HepG2 (cell line): ENCODE data around the gene ANKRD11. TPM values are rescaled to one million over a fixed set of nuclear protein-coding genes. Genes with fewer than 3 reads are reported as not detected.

Source experiments
- ATAC-seq: fragments of 200-7000 bp; cut with Tn5 transposase; 3 replicates; pipeline ENCODE4 v1.9.1; 2020; ENCODE audit warnings: mild to moderate bottlenecking, moderate library complexity
- BruUV-seq: library from RNA; stranded (reverse); fragments of 400-500 nt; replicated peaks from 2 replicates; lab custom pipeline; 2021; lab: Mats Ljungman, UMichigan
- CTCF ChIA-PET: fragments of 300-600 bp; formaldehyde crosslinking; extraction: SDS; loops from one replicate; lab custom pipeline; 2021; ENCODE audit warnings: low total read pairs, inconsistent platforms, low intra/inter-chr PET ratio; lab: Yijun Ruan, JAX
- POLR2A ChIA-PET: fragments of 350-600 bp; sonication (Branson Sonifier 250); formaldehyde crosslinking; loops from one replicate; lab custom pipeline; 2020; ENCODE audit warnings: antibody characterized with exemption, inconsistent platforms; lab: Yijun Ruan, JAX
- DNase-seq: peaks from one replicate; pipeline ENCODE4 v3.0.0-alpha.2; 2015; ENCODE audit warnings: low spot score
- FAIRE-seq: peaks from 3 replicates; lab custom pipeline; 2011; peaks lifted over from hg19 to GRCh38; lab: Jason Lieb, UNC
- H2AFZ ChIP-seq: one replicate; pipeline ENCODE4 v1.6.1; 2011; ENCODE audit warnings: low read length, inconsistent platforms
- H3K27ac ChIP-seq: fragments of 300-600 bp; 3 replicates; pipeline ENCODE4 v1.8.0; 2011; ENCODE audit warnings: mixed run types, mild to moderate bottlenecking, mixed read lengths, low read length, inconsistent platforms; ENCODE audit not compliant: insufficient read depth; ENCODE audit errors: extremely low read length
- H3K27me3 ChIP-seq, 2 experiments: fragments of 200-600 bp in 1 of 2; 2 replicates in 1 of 2; 3 replicates in 1 of 2; pipeline versions ENCODE4 v1.6.0 to v1.8.0; 2011; ENCODE audit warnings: low read length in 2 of 2, mild to moderate bottlenecking in 2 of 2, moderate library complexity in 2 of 2, inconsistent platforms in 1 of 2; ENCODE audit not compliant: insufficient read depth in 2 of 2, control insufficient read depth in 1 of 2
- H3K36me3 ChIP-seq, 2 experiments: fragments of 200-600 bp in 1 of 2; replicated peaks in 1 of 2; 2 replicates in 1 of 2; 3 replicates in 1 of 2; pipeline versions ENCODE4 v1.5.1 to v1.8.0; 2011; ENCODE audit warnings: low read length in 2 of 2, inconsistent platforms in 1 of 2; ENCODE audit not compliant: insufficient read depth in 2 of 2, control insufficient read depth in 1 of 2
- H3K4me1 ChIP-seq: 2 replicates; pipeline ENCODE4 v1.5.1; 2012; ENCODE audit warnings: low read length, inconsistent platforms; ENCODE audit not compliant: insufficient read depth
- H3K4me2 ChIP-seq: 2 replicates; pipeline ENCODE4 v1.6.0; 2011; ENCODE audit warnings: low read depth, low read length, inconsistent platforms
- H3K4me3 ChIP-seq, 3 experiments: fragments of 200-600 bp in 1 of 3; sonication (generic), shearing (Covaris generic) in 1 of 3; replicated peaks in 1 of 3; 2 replicates each; pipeline ENCODE4 v1.5.1; 2011 to 2016; ENCODE audit warnings: low read length in 3 of 3, inconsistent platforms in 2 of 3, low read depth in 2 of 3, mild to moderate bottlenecking in 2 of 3, control low read depth in 1 of 3, mixed read lengths in 1 of 3; ENCODE audit not compliant: insufficient read depth in 1 of 3
- H3K79me2 ChIP-seq: one replicate; pipeline ENCODE4 v1.6.1; 2011; ENCODE audit warnings: low read length, inconsistent platforms; ENCODE audit not compliant: insufficient read depth
- H3K9ac ChIP-seq: 2 replicates; pipeline ENCODE4 v1.6.0; 2011; ENCODE audit warnings: mild to moderate bottlenecking, low read depth, low read length, inconsistent platforms; ENCODE audit not compliant: insufficient read depth
- H3K9me3 ChIP-seq: 2 replicates; pipeline ENCODE4 v1.5.1; 2012; ENCODE audit warnings: mild to moderate bottlenecking, low read length
- H4K20me1 ChIP-seq: 2 replicates; pipeline ENCODE4 v1.6.0; 2011; ENCODE audit warnings: inconsistent platforms, mild to moderate bottlenecking, low read length, moderate library complexity; ENCODE audit not compliant: insufficient read depth
- BHLHE40 ChIP-seq: IDR thresholded peaks from 2 replicates; pipeline ENCODE4 v1.6.1; 2011; ENCODE audit warnings: low read length, improper control_type of control experiment
- CSRNP1 ChIP-seq: sonication (generic); formaldehyde crosslinking; IDR thresholded peaks from 2 replicates; pipeline ENCODE4 v1.8.1; 2023; ENCODE audit warnings: mild to moderate bottlenecking, missing genetic modification reagents
- DZIP1 ChIP-seq: sonication (generic); formaldehyde crosslinking; IDR thresholded peaks from 2 replicates; pipeline ENCODE4 v1.5.0; 2020; ENCODE audit warnings: mild to moderate bottlenecking, missing genetic modification reagents
- GATA4 ChIP-seq: sonication (generic); IDR thresholded peaks from 2 replicates; pipeline ENCODE4 v1.6.1; 2016; ENCODE audit warnings: antibody characterized with exemption, low read depth, borderline replicate concordance
- HOXA9 ChIP-seq: sonication (generic); formaldehyde crosslinking; IDR thresholded peaks from 2 replicates; pipeline ENCODE4 v1.8.1; 2022; ENCODE audit warnings: missing genetic modification reagents, mild to moderate bottlenecking, moderate library complexity, borderline replicate concordance
- MAX ChIP-seq: IDR thresholded peaks from 2 replicates; pipeline ENCODE4 v1.6.1; 2012; ENCODE audit warnings: inconsistent platforms
- RAD51 ChIP-seq: fragments of 450-650 bp; IDR thresholded peaks from 2 replicates; pipeline ENCODE4 v1.6.1; 2016; ENCODE audit warnings: borderline replicate concordance
- SCMH1 ChIP-seq: sonication (generic); formaldehyde crosslinking; IDR thresholded peaks from 2 replicates; pipeline ENCODE4 v1.9.0; 2021; ENCODE audit warnings: missing genetic modification reagents, mild to moderate bottlenecking, borderline replicate concordance
- XRCC5 ChIP-seq: fragments of 200-400 bp; formaldehyde crosslinking; optimal IDR thresholded peaks from 2 replicates; pipeline ENCODE3; 2017; ENCODE audit warnings: mild to moderate bottlenecking, low read length
- ZBTB1 ChIP-seq: sonication (generic); formaldehyde crosslinking; IDR thresholded peaks from 2 replicates; pipeline ENCODE4 v1.4.0; 2020; ENCODE audit warnings: missing genetic modification reagents, borderline replicate concordance
- ZBTB10 ChIP-seq: sonication (generic); formaldehyde crosslinking; IDR thresholded peaks from 2 replicates; pipeline ENCODE4 v1.4.0; 2020; ENCODE audit warnings: missing genetic modification reagents, borderline replicate concordance
- ZBTB7B ChIP-seq: sonication (generic); formaldehyde crosslinking; IDR thresholded peaks from 2 replicates; pipeline ENCODE4 v1.4.0; 2020; ENCODE audit warnings: missing genetic modification reagents
- ZMAT5 ChIP-seq: sonication (generic); formaldehyde crosslinking; IDR thresholded peaks from 2 replicates; pipeline ENCODE4 v1.5.0; 2020; ENCODE audit warnings: mild to moderate bottlenecking, low read depth, missing genetic modification reagents, borderline replicate concordance
- ZNF224 ChIP-seq: sonication (generic); formaldehyde crosslinking; IDR thresholded peaks from 2 replicates; pipeline ENCODE4 v1.5.0; 2020; ENCODE audit warnings: mild to moderate bottlenecking, missing genetic modification reagents
- WGBS: methylation state at CpG from one replicate; pipeline ENCODE4 v1.1.6; 2017; ENCODE audit warnings: low lambda C conversion rate; 5-methylcytosine and 5-hydroxymethylcytosine counted together
- in situ Hi-C: cut with HindIII; loops from 2 replicates; pipeline ENCODE4 v1.10.0; 2017; ENCODE audit warnings: low pct_unique_long_range_greater_than_20kb; ENCODE audit not compliant: extremely low pct_ligation_motif_present
- intact Hi-C: fragments of 100-400 bp; cut with micrococcal nuclease; formaldehyde crosslinking; loops from one replicate; pipeline ENCODE4 v1.10.0; 2022; ENCODE audit not compliant: unreplicated experiment
- polyA plus RNA-seq, 8 experiments: library from polyadenylated mRNA; depleted of rRNA in 3 of 8; stranded (reverse) in 7 of 8; unstranded in 1 of 8; fragments of >200 nt; fragmentation: Illumina TruSeq in 4 of 8; extraction: Trizol in 4 of 8; gene quantifications; 2 replicates each; pipeline versions ENCODE4 v1.2.1 to v1.2.3, GENCODE V29; 2011 to 2016; ENCODE audit warnings: low read depth in 4 of 8, missing spikeins in 1 of 8, mixed read lengths in 1 of 8; ENCODE audit not compliant: insufficient read depth in 1 of 8
- total RNA-seq, 5 experiments: library from RNA; depleted of rRNA; stranded (reverse); fragments of >200 nt; fragmentation: Illumina TruSeq; extraction: Trizol; gene quantifications; 2 replicates each; pipeline ENCODE4 v1.2.3, GENCODE V29; 2016; ENCODE audit warnings: low read depth in 1 of 5

ANKRD11 gene
- total and polyA plus RNA-seq, 2 of the 13 experiments (the other 11 are each of a cell fraction or from before 2014, with no cell fraction given): 21.4 to 38.4 TPM

GRCh38 chr16:89395150-89396142, 94.9 kb downstream of the ANKRD11 start:
- CTCF ChIA-PET: no interaction called here
- ATAC-seq: peak; percentile 91
- 29% methylated on average over 23 of the region's 28 CpGs for WGBS
- Histone ChIP-seq H3K4me3 (peak overlapping the region in 1 of 3 experiments; percentile 27; a peak in 2 of 6 replicates), H3K79me2 (peaks cover 88% of the 10 kb centered on the region), H4K20me1 (peaks cover 88% of the 10 kb centered on the region), H3K9me3 (no peaks in the 10 kb centered on the region), H3K36me3 (peaks cover 7 to 28% of the 10 kb centered on the region in 2 experiments), H3K27ac (peak overlapping the region; percentile 65), H3K4me1 (peaks cover 51% of the 10 kb centered on the region), H3K4me2 (peak overlapping the region; percentile 65), H3K9ac (peak overlapping the region; percentile 19), H2AFZ (no peak overlapping the region), H3K27me3 (no peaks in the 10 kb centered on the region)
- BruUV-seq: no TSS peak
- peak; percentile 97 for DNase-seq
- in situ Hi-C loops: no loop called here
- peak; percentile 99 for FAIRE-seq
- POLR2A ChIA-PET: interaction anchor here (0.6 to 1.1 kb wide), 4 partner anchors 10 to 113 kb away, joined by 3 read pairs; partner anchors contain the start of gene SPG7
- intact Hi-C loops: loop anchor here (1.0 to 2.0 kb wide), 3 partner anchors 15 to 148 kb away; no protein-coding TSS in a partner anchor
- TF ChIP-seq CSRNP1: peak; percentile 95
- TF ChIP-seq DZIP1 (CRISPR knock-in tag): no peak
- 0 out of 2 replicates have a peak, but pooled peaks have one; percentile 18 for TF ChIP-seq GATA4
- TF ChIP-seq ZBTB7B: peak; percentile 92
- 0 out of 2 replicates have a peak, but pooled peaks have one; percentile 76 for TF ChIP-seq ZNF224 (CRISPR knock-in tag)
- peak; percentile 99 for TF ChIP-seq MAX
- TF ChIP-seq SCMH1: no peak
- TF ChIP-seq ZBTB1: 0 out of 2 replicates have a peak, but pooled peaks have one; percentile 14
- no peak for TF ChIP-seq ZMAT5 (CRISPR knock-in tag)
- TF ChIP-seq XRCC5: peak; percentile 94
- TF ChIP-seq BHLHE40: peak; percentile 100
- TF ChIP-seq ZBTB10: peak; percentile 71; the same call in 1 of the 2 replicates
- peak; percentile 29; the same call in 1 of the 2 replicates for TF ChIP-seq RAD51
- no peak for TF ChIP-seq HOXA9 (CRISPR knock-in tag)
